Retinal pigment epithelial cell (primary cell): Measurements from ENCODE around the gene EPB41L3.
A peak's percentile ranks its signal among the peaks of the same experiment; 100 is the strongest.

ENCODE experiments used
- DNase-seq: peaks from one replicate; pipeline ENCODE4 v3.0.0-alpha.2; 2010; ENCODE audit warnings: low read depth
- H3K4me3 ChIP-seq: 2 replicates; pipeline ENCODE4 v1.5.1; 2011; ENCODE audit warnings: mild to moderate bottlenecking, low read length, control low read depth, moderate library complexity
- TF ChIP-seq, protein P1 (sequence below): conservative IDR thresholded peaks from 2 replicates; pipeline ENCODE4 v1.5.1; 2011; ENCODE audit warnings: low read depth, low read length, control low read depth, inconsistent platforms

The EPB41L3 gene

DNA sequence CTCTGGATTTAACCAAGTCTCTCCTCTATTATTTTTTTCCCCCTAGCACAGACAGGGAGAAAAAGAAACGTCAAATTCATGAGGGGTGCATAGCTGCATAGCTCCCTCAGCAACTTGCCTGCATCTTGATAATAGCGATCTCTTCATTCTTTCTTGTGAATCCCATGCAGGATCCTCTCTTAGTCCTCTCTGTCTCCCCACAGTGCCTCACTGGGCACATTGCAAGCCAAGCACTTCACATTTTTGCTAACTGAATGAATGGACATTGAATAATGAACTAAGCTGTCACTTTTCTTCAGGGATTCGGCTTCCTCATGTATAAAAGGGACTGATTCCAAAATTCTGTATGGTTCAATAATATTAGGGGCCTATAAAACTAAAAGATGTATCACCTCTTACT, 2.9 kb upstream of the EPB41L3 start:
- no peak for DNase-seq
- TF ChIP-seq, protein P1, sequence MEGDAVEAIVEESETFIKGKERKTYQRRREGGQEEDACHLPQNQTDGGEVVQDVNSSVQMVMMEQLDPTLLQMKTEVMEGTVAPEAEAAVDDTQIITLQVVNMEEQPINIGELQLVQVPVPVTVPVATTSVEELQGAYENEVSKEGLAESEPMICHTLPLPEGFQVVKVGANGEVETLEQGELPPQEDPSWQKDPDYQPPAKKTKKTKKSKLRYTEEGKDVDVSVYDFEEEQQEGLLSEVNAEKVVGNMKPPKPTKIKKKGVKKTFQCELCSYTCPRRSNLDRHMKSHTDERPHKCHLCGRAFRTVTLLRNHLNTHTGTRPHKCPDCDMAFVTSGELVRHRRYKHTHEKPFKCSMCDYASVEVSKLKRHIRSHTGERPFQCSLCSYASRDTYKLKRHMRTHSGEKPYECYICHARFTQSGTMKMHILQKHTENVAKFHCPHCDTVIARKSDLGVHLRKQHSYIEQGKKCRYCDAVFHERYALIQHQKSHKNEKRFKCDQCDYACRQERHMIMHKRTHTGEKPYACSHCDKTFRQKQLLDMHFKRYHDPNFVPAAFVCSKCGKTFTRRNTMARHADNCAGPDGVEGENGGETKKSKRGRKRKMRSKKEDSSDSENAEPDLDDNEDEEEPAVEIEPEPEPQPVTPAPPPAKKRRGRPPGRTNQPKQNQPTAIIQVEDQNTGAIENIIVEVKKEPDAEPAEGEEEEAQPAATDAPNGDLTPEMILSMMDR: peak; percentile 74

DNA sequence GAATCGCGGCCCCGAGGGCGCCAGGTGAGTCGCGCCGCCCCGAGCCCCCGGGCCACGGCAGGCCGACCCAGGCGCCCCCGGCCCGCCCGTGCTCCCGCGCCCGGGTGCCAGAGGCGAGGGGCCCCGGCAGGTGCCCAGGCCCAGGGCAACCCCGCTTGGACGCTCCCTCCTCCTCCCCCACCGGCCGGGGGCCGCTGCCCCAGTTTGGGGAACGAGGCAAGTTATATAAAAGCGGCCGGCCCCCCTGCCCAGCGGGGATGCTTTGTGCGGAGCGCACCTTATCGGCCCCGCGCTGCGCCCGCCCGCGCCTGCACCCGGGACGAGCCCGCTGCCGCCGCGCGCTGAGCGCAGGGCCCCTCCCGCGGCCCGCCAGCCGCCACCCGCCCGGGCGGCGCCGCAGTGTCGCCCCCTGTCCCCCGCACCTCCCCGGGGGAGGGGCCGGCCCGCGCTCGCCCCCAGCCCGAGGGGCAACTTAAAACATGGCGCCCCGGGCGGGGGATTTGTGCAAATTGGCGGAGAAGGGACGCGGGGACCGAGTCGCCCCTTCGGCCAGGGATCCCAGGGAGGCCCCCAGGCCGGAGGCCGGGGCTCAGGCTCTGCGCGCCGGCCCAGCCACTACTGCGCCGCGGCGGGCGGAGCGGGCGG, 639 bp downstream of the EPB41L3 start:
- TF ChIP-seq, protein P1: no peak
- no peak for DNase-seq
- H3K4me3 ChIP-seq: peak overlapping the region; percentile 79

More for the DNA sequence above, 2.9 kb upstream of the EPB41L3 start:
- H3K4me3 ChIP-seq: no peak overlapping the region

DNA sequence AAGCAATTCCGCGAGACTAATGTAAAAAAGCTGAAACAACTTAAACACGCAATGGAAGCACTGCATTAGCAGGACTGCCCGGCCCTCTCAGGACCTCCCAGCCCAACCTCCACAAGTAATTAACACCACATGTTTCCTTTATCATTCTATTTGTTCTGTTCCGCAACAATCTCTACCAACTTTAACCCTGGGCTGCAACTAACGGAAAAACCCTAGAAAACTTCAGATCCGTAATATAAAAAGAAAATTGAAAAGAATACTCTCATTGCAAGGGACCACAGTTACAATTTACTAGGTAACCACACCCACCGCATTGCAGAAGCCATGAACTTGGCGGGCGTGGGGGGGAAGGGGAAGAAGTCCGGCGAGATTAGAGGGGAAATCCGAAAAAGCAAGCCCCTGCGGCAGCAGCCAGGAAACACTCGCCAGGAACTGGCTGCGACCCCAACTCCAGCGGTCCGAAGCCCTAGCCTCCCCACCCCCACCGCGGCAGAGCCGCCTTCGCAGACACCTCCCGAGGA, 1.2 kb downstream of the EPB41L3 start:
- no peak for DNase-seq
- peak overlapping the region; percentile 79 for H3K4me3 ChIP-seq
- TF ChIP-seq, protein P1: no peak

DNA sequence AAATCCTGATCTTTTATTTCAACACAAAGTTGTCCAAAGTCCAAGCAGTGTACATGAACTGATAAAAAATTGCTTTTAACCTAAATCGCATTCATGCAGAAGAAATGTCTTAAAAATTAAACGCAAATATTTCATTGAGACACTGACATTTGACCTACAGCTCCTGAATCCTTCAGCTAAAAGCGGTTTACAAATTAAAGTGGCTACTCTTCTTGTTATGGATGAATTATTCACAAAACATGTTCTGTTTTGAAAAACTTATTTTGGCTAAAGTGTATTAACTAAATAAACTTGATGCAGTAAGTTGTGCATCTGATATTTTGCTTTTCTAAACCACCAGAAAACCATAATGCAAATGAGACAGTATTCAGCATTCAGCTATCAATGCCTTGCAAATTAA, 2.2 kb downstream of the EPB41L3 start:
- no peak overlapping the region for H3K4me3 ChIP-seq
- DNase-seq: no peak
- TF ChIP-seq, protein P1: no peak

DNA sequence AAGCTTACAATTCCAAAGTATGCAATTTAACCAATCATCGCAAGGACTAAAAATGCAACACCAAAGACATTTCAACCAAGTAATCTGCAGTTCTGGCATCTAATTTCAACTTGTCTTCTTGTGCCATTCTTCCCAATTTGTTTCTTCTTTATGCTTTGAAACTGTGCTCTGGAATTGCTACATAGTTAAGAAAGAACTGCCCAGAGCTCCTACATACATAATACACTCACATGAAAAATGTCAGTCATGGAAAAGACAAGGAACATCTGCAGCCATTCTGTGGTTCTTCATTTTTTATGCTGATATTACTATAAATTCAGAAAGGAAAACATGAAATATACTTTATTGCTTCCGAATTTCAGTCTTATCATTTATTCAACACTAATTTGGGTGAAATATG, 4.4 kb downstream of the EPB41L3 start:
- H3K4me3 ChIP-seq: no peak overlapping the region
- TF ChIP-seq, protein P1: no peak
- DNase-seq: no peak

- H3K4me3 ChIP-seq: no peak overlapping the region
- TF ChIP-seq, protein P1: no peak
- DNase-seq: no peak
Measured at GRCh38 chr18:5538544-5538943, 5.3 kb downstream of the EPB41L3 start.

- H3K4me3 ChIP-seq: no peak overlapping the region
- DNase-seq: no peak
- TF ChIP-seq, protein P1: no peak
Measured at GRCh38 chr18:5537860-5538259, 5.9 kb downstream of the EPB41L3 start.
